GM13976 (cell line): ENCODE results near the gene ALK.

ENCODE experiments used
- DNase-seq: peaks from one replicate; pipeline ENCODE4 v3.0.0; 2012; ENCODE audit warnings: low spot score
- CTCF ChIP-seq: IDR thresholded peaks from 2 replicates; pipeline ENCODE4 v1.5.1; 2012; ENCODE audit warnings: borderline replicate concordance, mild to moderate bottlenecking; ENCODE audit not compliant: insufficient read depth; ENCODE audit errors: extremely low read depth, missing control alignments, control extremely low read depth
- in situ Hi-C: fragments of 300-500 bp; cut with MboI; formaldehyde crosslinking; loops from one replicate; pipeline ENCODE4 v1.12.0; 2022; ENCODE audit warnings: low sequenced_read_pairs, mixed read lengths, inconsistent platforms; ENCODE audit not compliant: unreplicated experiment

The ALK gene

GRCh38 chr2:29603341-29603740 is 318.0 kb downstream of the ALK start:
- no peak for DNase-seq
- in situ Hi-C loops: no loop called here
- no peak for TF ChIP-seq CTCF

- in situ Hi-C loops: no loop called here
- no peak for TF ChIP-seq CTCF
- DNase-seq: no peak
Observed at GRCh38 chr2:29601872-29602271, 319.5 kb downstream of the ALK start.

GRCh38 chr2:29601321-29601720 is 320.1 kb downstream of the ALK start:
- TF ChIP-seq CTCF: no peak
- DNase-seq: no peak
- in situ Hi-C loops: no loop called here

- in situ Hi-C loops: no loop called here
- DNase-seq: no peak
- no peak for TF ChIP-seq CTCF
Observed at GRCh38 chr2:29599946-29600345, 321.4 kb downstream of the ALK start.

GRCh38 chr2:29598978-29599377 is 322.4 kb downstream of the ALK start:
- in situ Hi-C loops: no loop called here
- TF ChIP-seq CTCF: no peak
- DNase-seq: no peak

GRCh38 chr2:29597035-29597434 is 324.4 kb downstream of the ALK start:
- in situ Hi-C loops: no loop called here
- no peak for DNase-seq
- TF ChIP-seq CTCF: no peak

- in situ Hi-C loops: no loop called here
- no peak for TF ChIP-seq CTCF
- no peak for DNase-seq
Observed at GRCh38 chr2:29596584-29596983, 324.8 kb downstream of the ALK start.
